ENCODE results near the gene PRKCH.

PRKCH gene

GRCh38 chr14:61323970-61324369, 2.6 kb downstream of the PRKCH start:
- Histone ChIP-seq H3K9me3 (ENCODE audit: control insufficient read depth, insufficient read depth, low read depth, low read length) (no peaks in the 10 kb centered on the region), H3K4me3 (ENCODE audit: low read depth, low read length) (no peak overlapping the region), H3K27ac (ENCODE audit: extremely low read depth, low read depth, low read length) (no peak overlapping the region), H3K36me3 (ENCODE audit: control insufficient read depth in 2 of 2, insufficient read depth in 1 of 2, low read length in 2 of 2) (no peaks in the 10 kb centered on the region), H3K4me1 (ENCODE audit: control insufficient read depth, insufficient read depth, low read length) (no peaks in the 10 kb centered on the region)
- TF ChIP-seq MEIS1 (CRISPR knock-in tag; IDR thresholded peaks at IDR 0.05; ENCODE audit: borderline replicate concordance) (no peak), ZNF677 (tag by site-specific recombination; IDR thresholded peaks at IDR 0.05) (no peak), ZNF354C (tag by site-specific recombination; IDR thresholded peaks at IDR 0.05; ENCODE audit: borderline replicate concordance, low read depth) (no peak), ZNF114 (tag by site-specific recombination; IDR thresholded peaks at IDR 0.05) (no peak), SP2 (tag by site-specific recombination; IDR thresholded peaks at IDR 0.05) (no peak), KLF9 (tag by site-specific recombination; IDR thresholded peaks at IDR 0.05; ENCODE audit: low read depth) (no peak), ZNF239 (tag by site-specific recombination; IDR thresholded peaks at IDR 0.05) (no peak), BCL11A (tag by site-specific recombination; IDR thresholded peaks at IDR 0.05; ENCODE audit: low read depth) (no peak), ZNF112 (tag by site-specific recombination; IDR thresholded peaks at IDR 0.05) (no peak), HOXA7 (CRISPR knock-in tag; IDR thresholded peaks at IDR 0.05; ENCODE audit: borderline replicate concordance) (no peak), SP7 (tag by site-specific recombination; IDR thresholded peaks at IDR 0.05) (no peak), EGR2 (tag by site-specific recombination; IDR thresholded peaks at IDR 0.05; ENCODE audit: low read depth) (no peak)
- CTCF ChIA-PET = no interaction called here
- POLR2A ChIA-PET = no interaction called here

DNA sequence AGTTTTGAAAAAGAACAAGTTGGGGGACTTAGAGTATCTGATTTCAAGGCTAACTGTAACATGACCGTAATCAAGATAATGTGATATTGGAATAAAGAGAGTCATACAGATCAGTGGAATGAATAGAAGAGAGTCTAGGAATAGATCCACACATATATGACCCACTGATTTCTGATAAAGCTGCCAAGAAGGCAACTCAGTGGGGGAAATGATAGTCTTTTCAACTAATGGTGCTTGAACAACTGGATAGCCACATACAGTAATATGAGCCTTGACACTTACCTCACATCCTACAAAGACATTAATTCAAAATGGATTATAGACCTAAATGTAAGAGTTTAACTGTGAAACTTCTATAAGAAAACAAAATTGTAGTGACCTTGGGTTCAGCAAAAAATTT, 3.8 kb downstream of the PRKCH start:
- Histone ChIP-seq H3K9me3 (ENCODE audit: control insufficient read depth, insufficient read depth, low read depth, low read length) (no peaks in the 10 kb centered on the region), H3K36me3 (ENCODE audit: control insufficient read depth in 2 of 2, insufficient read depth in 1 of 2, low read length in 2 of 2) (no peaks in the 10 kb centered on the region), H3K4me1 (ENCODE audit: control insufficient read depth, insufficient read depth, low read length) (no peaks in the 10 kb centered on the region), H3K27ac (ENCODE audit: extremely low read depth, low read depth, low read length) (no peak overlapping the region), H3K4me3 (ENCODE audit: low read depth, low read length) (no peak overlapping the region)
- 0 out of 2 replicates have a peak, but pooled peaks have one; percentile 32 for TF ChIP-seq ZNF549 (tag by site-specific recombination; IDR thresholded peaks at IDR 0.05)
- TF ChIP-seq ZNF324 (tag by site-specific recombination; IDR thresholded peaks at IDR 0.05) = no peak
- ChIA-PET POLR2A (no interaction called here), CTCF (no interaction called here)

GRCh38 chr14:61326146-61326545, 4.8 kb downstream of the PRKCH start:
- TF ChIP-seq ZNF146 (tag by site-specific recombination; IDR thresholded peaks at IDR 0.05) (peak; percentile 98), TSHZ1 (tag by site-specific recombination; IDR thresholded peaks at IDR 0.05; ENCODE audit: borderline replicate concordance) (no peak)
- TF ChIP-seq, protein P1, sequence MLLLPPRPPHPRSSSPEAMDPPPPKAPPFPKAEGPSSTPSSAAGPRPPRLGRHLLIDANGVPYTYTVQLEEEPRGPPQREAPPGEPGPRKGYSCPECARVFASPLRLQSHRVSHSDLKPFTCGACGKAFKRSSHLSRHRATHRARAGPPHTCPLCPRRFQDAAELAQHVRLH (tag by site-specific recombination; IDR thresholded peaks at IDR 0.05) = peak; percentile 54; the same call in 1 of the 2 replicates
- Histone ChIP-seq H3K9me3 (ENCODE audit: control insufficient read depth, insufficient read depth, low read depth, low read length) (no peaks in the 10 kb centered on the region), H3K36me3 (ENCODE audit: control insufficient read depth in 2 of 2, insufficient read depth in 1 of 2, low read length in 2 of 2) (no peaks in the 10 kb centered on the region), H3K27ac (ENCODE audit: extremely low read depth, low read depth, low read length) (no peak overlapping the region), H3K4me1 (ENCODE audit: control insufficient read depth, insufficient read depth, low read length) (no peaks in the 10 kb centered on the region), H3K4me3 (ENCODE audit: low read depth, low read length) (no peak overlapping the region)
- CTCF ChIA-PET = no interaction called here
- POLR2A ChIA-PET = no interaction called here

DNA sequence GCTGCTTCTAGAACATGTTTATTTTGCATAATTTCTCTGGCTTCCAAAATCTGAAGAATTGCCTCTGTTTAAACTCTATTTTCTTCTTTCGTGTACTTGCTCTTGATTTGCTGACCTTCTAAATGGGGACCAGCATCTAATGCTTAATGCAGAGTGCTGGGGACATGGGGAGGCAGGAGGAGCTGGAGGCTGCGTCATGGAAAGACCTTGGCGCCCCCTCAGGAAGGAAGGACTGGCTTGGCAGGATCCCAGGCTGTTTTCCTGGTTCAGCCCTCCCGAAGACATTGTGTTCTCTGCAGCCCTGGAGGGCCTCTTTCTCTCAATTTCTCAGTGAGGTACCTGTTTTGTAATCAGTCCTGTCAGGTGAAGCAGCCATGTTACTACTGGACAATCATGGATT, 5.5 kb downstream of the PRKCH start:
- Histone ChIP-seq H3K9me3 (ENCODE audit: control insufficient read depth, insufficient read depth, low read depth, low read length) (no peaks in the 10 kb centered on the region), H3K27ac (ENCODE audit: extremely low read depth, low read depth, low read length) (no peak overlapping the region), H3K36me3 (ENCODE audit: control insufficient read depth in 2 of 2, insufficient read depth in 1 of 2, low read length in 2 of 2) (no peaks in the 10 kb centered on the region), H3K4me1 (ENCODE audit: control insufficient read depth, insufficient read depth, low read length) (peaks cover 6% of the 10 kb centered on the region; the same call in 1 of the 2 replicates), H3K4me3 (ENCODE audit: low read depth, low read length) (no peak overlapping the region)
- CTCF ChIA-PET = no interaction called here
- POLR2A ChIA-PET = no interaction called here
- TF ChIP-seq MZF1 (tag by site-specific recombination; IDR thresholded peaks at IDR 0.05; ENCODE audit: borderline replicate concordance) (0 out of 2 replicates have a peak, but pooled peaks have one; percentile 60), REPIN1 (tag by site-specific recombination; IDR thresholded peaks at IDR 0.05; ENCODE audit: low read depth) (no peak), ZNF561 (tag by site-specific recombination; IDR thresholded peaks at IDR 0.05; ENCODE audit: borderline replicate concordance) (no peak), GFI1B (tag by site-specific recombination; IDR thresholded peaks at IDR 0.05) (no peak), ZNF155 (tag by site-specific recombination; IDR thresholded peaks at IDR 0.05) (no peak)
